DMS79 treated with DMSO at 0.1 percent for 48 hours (cell line): Measurements from ENCODE around the gene METTL24.
"Not testable (repeated sequence)": the region's sequence is repeated elsewhere in the genome, so short reads cannot be mapped to it uniquely, and the experiment has no call there.

Experiments
- DNase-seq: peaks from one replicate; lab custom pipeline; 2025; lab: John Stamatoyannopoulos, UW

METTL24 gene

GRCh38 chr6:110266996-110267395 lies 91.2 kb downstream of the METTL24 start:
- DNase-seq, result no peak

- no peak for DNase-seq
Measured at GRCh38 chr6:110265273-110265672, 92.9 kb downstream of the METTL24 start.

- DNase-seq, result no peak
Measured at GRCh38 chr6:110256366-110256765, 101.8 kb downstream of the METTL24 start.

- no peak for DNase-seq
Measured at GRCh38 chr6:110255211-110255750, 102.9 kb downstream of the METTL24 start.

GRCh38 chr6:110250838-110251237 lies 107.3 kb downstream of the METTL24 start:
- DNase-seq, result no peak

GRCh38 chr6:110250058-110250457 lies 108.1 kb downstream of the METTL24 start:
- DNase-seq, result no peak

- DNase-seq, result no peak
Measured at GRCh38 chr6:110246900-110247546, 111.1 kb downstream of the METTL24 start.

GRCh38 chr6:110246378-110246777 lies 111.8 kb downstream of the METTL24 start:
- no peak for DNase-seq

- not testable (repeated sequence) for DNase-seq
Measured at GRCh38 chr6:110244621-110245020, 113.5 kb downstream of the METTL24 start.

- DNase-seq, result no peak
Measured at GRCh38 chr6:110239526-110240274, 118.4 kb downstream of the METTL24 start.

- not testable (repeated sequence) for DNase-seq
Measured at GRCh38 chr6:110236007-110236406, 122.1 kb downstream of the METTL24 start.

GRCh38 chr6:110233770-110234374 lies 124.3 kb downstream of the METTL24 start:
- DNase-seq, result no peak

GRCh38 chr6:110232450-110232849 lies 125.7 kb downstream of the METTL24 start:
- DNase-seq, result no peak

GRCh38 chr6:110226261-110226660 lies 131.9 kb downstream of the METTL24 start:
- no peak for DNase-seq

- DNase-seq, result no peak
Measured at GRCh38 chr6:110221738-110222137, 136.4 kb downstream of the METTL24 start.

GRCh38 chr6:110217266-110217665 lies 140.9 kb downstream of the METTL24 start:
- no peak for DNase-seq

GRCh38 chr6:110216140-110216539 lies 142.0 kb downstream of the METTL24 start:
- DNase-seq, result no peak

- DNase-seq, result no peak
Measured at GRCh38 chr6:110214338-110214737, 143.8 kb downstream of the METTL24 start.

GRCh38 chr6:110211753-110212152 lies 146.4 kb downstream of the METTL24 start:
- DNase-seq, result no peak

GRCh38 chr6:110207652-110208051 lies 150.5 kb downstream of the METTL24 start:
- no peak for DNase-seq

GRCh38 chr6:110201151-110201884 lies 156.8 kb downstream of the METTL24 start:
- no peak for DNase-seq

- no peak for DNase-seq
Measured at GRCh38 chr6:110198561-110198960, 159.6 kb downstream of the METTL24 start.
